ENCODE measurements around the gene ADK.
"Not testable (repeated sequence)": the region's sequence is repeated elsewhere in the genome, so short reads cannot be mapped to it uniquely, and the experiment has no call there.

The ADK gene

GRCh38 chr10:74282151-74282847 lies 131.3 kb downstream of the ADK start:
- H3K4me1 Mint-ChIP-seq: peaks cover 19% of the 10 kb centered on the region
- H3K9me3 Mint-ChIP-seq: peaks cover 8% of the 10 kb centered on the region
- no peaks in the 10 kb centered on the region for H3K27me3 Mint-ChIP-seq
- H3K36me3 Mint-ChIP-seq: peaks cover 13% of the 10 kb centered on the region
- H3K27ac Mint-ChIP-seq: no peak overlapping the region
- no peak overlapping the region for H3K4me3 Mint-ChIP-seq

- H3K4me3 Mint-ChIP-seq: no peak overlapping the region
- H3K36me3 Mint-ChIP-seq: peaks cover 13% of the 10 kb centered on the region
- H3K4me1 Mint-ChIP-seq: peaks cover 20% of the 10 kb centered on the region
- peaks cover 8% of the 10 kb centered on the region for H3K9me3 Mint-ChIP-seq
- no peaks in the 10 kb centered on the region for H3K27me3 Mint-ChIP-seq
- peak overlapping the region; percentile 8 for H3K27ac Mint-ChIP-seq
Observed at GRCh38 chr10:74282848-74283210, 131.8 kb downstream of the ADK start.

- Mint-ChIP-seq H3K27me3 (no peaks in the 10 kb centered on the region), H3K9me3 (peaks cover 8% of the 10 kb centered on the region), H3K36me3 (peaks cover 11% of the 10 kb centered on the region), H3K4me3 (no peak overlapping the region), H3K4me1 (peaks cover 38% of the 10 kb centered on the region), H3K27ac (no peak overlapping the region)
Observed at GRCh38 chr10:74289188-74289587, 138.2 kb downstream of the ADK start.

- Mint-ChIP-seq H3K27me3 (no peaks in the 10 kb centered on the region), H3K36me3 (peaks cover 7% of the 10 kb centered on the region), H3K4me1 (peaks cover 38% of the 10 kb centered on the region), H3K9me3 (peaks cover 7% of the 10 kb centered on the region), H3K27ac (peak overlapping the region; percentile 33), H3K4me3 (peak overlapping the region; percentile 46)
Observed at GRCh38 chr10:74289951-74290350, 138.9 kb downstream of the ADK start.

GRCh38 chr10:74290708-74291107 lies 139.7 kb downstream of the ADK start:
- H3K27ac Mint-ChIP-seq: no peak overlapping the region
- no peaks in the 10 kb centered on the region for H3K9me3 Mint-ChIP-seq
- H3K36me3 Mint-ChIP-seq: peaks cover 7% of the 10 kb centered on the region
- no peak overlapping the region for H3K4me3 Mint-ChIP-seq
- peaks cover 38% of the 10 kb centered on the region for H3K4me1 Mint-ChIP-seq
- H3K27me3 Mint-ChIP-seq: no peaks in the 10 kb centered on the region

GRCh38 chr10:74292871-74293427 lies 141.9 kb downstream of the ADK start:
- Mint-ChIP-seq H3K4me3 (no peak overlapping the region), H3K36me3 (peaks cover 7% of the 10 kb centered on the region), H3K27me3 (no peaks in the 10 kb centered on the region), H3K9me3 (no peaks in the 10 kb centered on the region), H3K4me1 (peaks cover 36% of the 10 kb centered on the region), H3K27ac (no peak overlapping the region)

GRCh38 chr10:74293686-74294371 lies 142.8 kb downstream of the ADK start:
- Mint-ChIP-seq H3K27me3 (no peaks in the 10 kb centered on the region), H3K9me3 (no peaks in the 10 kb centered on the region), H3K36me3 (peaks cover 7% of the 10 kb centered on the region), H3K4me3 (no peak overlapping the region), H3K27ac (no peak overlapping the region), H3K4me1 (peaks cover 30% of the 10 kb centered on the region)

- Mint-ChIP-seq H3K27me3 (no peaks in the 10 kb centered on the region), H3K27ac (no peak overlapping the region), H3K4me3 (no peak overlapping the region), H3K36me3 (peaks cover 6% of the 10 kb centered on the region), H3K4me1 (peaks cover 15% of the 10 kb centered on the region), H3K9me3 (no peaks in the 10 kb centered on the region)
Observed at GRCh38 chr10:74297389-74298080, 146.5 kb downstream of the ADK start.

GRCh38 chr10:74300074-74300621 lies 149.1 kb downstream of the ADK start:
- H3K4me1 Mint-ChIP-seq: peaks cover 10% of the 10 kb centered on the region
- not testable (repeated sequence) for H3K27me3 Mint-ChIP-seq, H3K36me3 Mint-ChIP-seq, H3K4me3 Mint-ChIP-seq, H3K9me3 Mint-ChIP-seq
- peak overlapping the region; percentile 55 for H3K27ac Mint-ChIP-seq

GRCh38 chr10:74300666-74301065 lies 149.6 kb downstream of the ADK start:
- H3K4me1 Mint-ChIP-seq: peaks cover 15% of the 10 kb centered on the region
- H3K27ac Mint-ChIP-seq: no peak overlapping the region
- H3K36me3 Mint-ChIP-seq: peaks cover 1% of the 10 kb centered on the region

GRCh38 chr10:74305730-74306129 lies 154.7 kb downstream of the ADK start:
- Mint-ChIP-seq H3K4me1 (peaks cover 28% of the 10 kb centered on the region), H3K4me3 (no peak overlapping the region), H3K27me3 (no peaks in the 10 kb centered on the region), H3K9me3 (no peaks in the 10 kb centered on the region), H3K36me3 (peaks cover 5% of the 10 kb centered on the region), H3K27ac (no peak overlapping the region)

More at GRCh38 chr10:74300666-74301065, 149.6 kb downstream of the ADK start:
- H3K27me3 Mint-ChIP-seq: no peaks in the 10 kb centered on the region
- no peaks in the 10 kb centered on the region for H3K9me3 Mint-ChIP-seq
- H3K4me3 Mint-ChIP-seq: no peak overlapping the region

- Mint-ChIP-seq H3K36me3 (peaks cover 5% of the 10 kb centered on the region), H3K4me3 (no peak overlapping the region), H3K27me3 (no peaks in the 10 kb centered on the region), H3K27ac (no peak overlapping the region), H3K4me1 (peaks cover 27% of the 10 kb centered on the region), H3K9me3 (no peaks in the 10 kb centered on the region)
Observed at GRCh38 chr10:74306227-74306982, 155.4 kb downstream of the ADK start.

- H3K27me3 Mint-ChIP-seq: no peaks in the 10 kb centered on the region
Observed at GRCh38 chr10:74307061-74307651, 156.1 kb downstream of the ADK start.

GRCh38 chr10:74310652-74311257 lies 159.7 kb downstream of the ADK start:
- Mint-ChIP-seq H3K4me1 (peaks cover 36% of the 10 kb centered on the region), H3K36me3 (peaks cover 6% of the 10 kb centered on the region), H3K9me3 (no peaks in the 10 kb centered on the region), H3K27ac (no peak overlapping the region), H3K27me3 (no peaks in the 10 kb centered on the region), H3K4me3 (no peak overlapping the region)

More at GRCh38 chr10:74307061-74307651, 156.1 kb downstream of the ADK start:
- no peaks in the 10 kb centered on the region for H3K9me3 Mint-ChIP-seq
- peaks cover 31% of the 10 kb centered on the region for H3K4me1 Mint-ChIP-seq
- H3K4me3 Mint-ChIP-seq: no peak overlapping the region
- peaks cover 6% of the 10 kb centered on the region for H3K36me3 Mint-ChIP-seq
- peak overlapping the region; percentile 31 for H3K27ac Mint-ChIP-seq
